Neural cell (in vitro differentiated cells): ENCODE measurements around the gene PDCD7. TPM values are rescaled to one million over a fixed set of nuclear protein-coding genes. Genes with fewer than 3 reads are reported as not detected.

Experiments
- H2AFZ ChIP-seq: fragments of 200-600, 300-800 bp; sonication (generic), shearing (Covaris generic); 2 replicates; pipeline ENCODE4 v1.6.0; 2014; ENCODE audit warnings: low read depth, mild to moderate bottlenecking, antibody characterized with exemption, low read length, moderate library complexity
- H3F3A ChIP-seq: fragments of 200-600 bp; shearing (Covaris generic); 2 replicates; pipeline ENCODE4 v1.6.1; 2016; ENCODE audit warnings: mild to moderate bottlenecking, moderate library complexity, mixed read lengths, antibody characterized with exemption, low read length; ENCODE audit not compliant: insufficient read depth, poor library complexity, severe bottlenecking
- H3K27ac ChIP-seq: fragments of 200-600, 300-800 bp; sonication (generic), shearing (Covaris generic); 2 replicates; pipeline ENCODE4 v1.5.1; 2014; ENCODE audit warnings: mild to moderate bottlenecking, low read length, moderate library complexity
- H3K27me3 ChIP-seq: fragments of 300-800, 200-600 bp; sonication (generic), shearing (Covaris generic); 2 replicates; pipeline ENCODE4 v1.6.0; 2014; ENCODE audit warnings: mild to moderate bottlenecking, low read depth, low read length, moderate library complexity; ENCODE audit not compliant: insufficient read depth
- H3K36me3 ChIP-seq: fragments of 300-800, 200-600 bp; sonication (generic), shearing (Covaris generic); 2 replicates; pipeline ENCODE4 v1.5.1; 2014; ENCODE audit warnings: mild to moderate bottlenecking, antibody characterized with exemption, low read length, moderate library complexity; ENCODE audit not compliant: insufficient read depth
- H3K4me2 ChIP-seq: fragments of 300-800, 200-600 bp; sonication (generic), shearing (Covaris generic); 2 replicates; pipeline ENCODE4 v1.6.0; 2014; ENCODE audit warnings: mild to moderate bottlenecking, low read length
- H3K4me3 ChIP-seq: fragments of 300-800, 200-600 bp; sonication (generic), shearing (Covaris generic); 2 replicates; pipeline ENCODE4 v1.5.1; 2014; ENCODE audit warnings: mild to moderate bottlenecking, low read length, moderate library complexity
- H3K79me2 ChIP-seq: fragments of 200-600 bp; shearing (Covaris generic); replicated peaks from 2 replicates; pipeline ENCODE4 v1.6.0; 2014; ENCODE audit warnings: mild to moderate bottlenecking, low read length, moderate library complexity; ENCODE audit not compliant: insufficient read depth
- H3K9ac ChIP-seq: fragments of 300-800, 200-600 bp; sonication (generic), shearing (Covaris generic); 2 replicates; pipeline ENCODE4 v1.6.1; 2016; ENCODE audit warnings: mild to moderate bottlenecking, low read length, mixed read lengths
- H3K9me2 ChIP-seq: fragments of 200-600 bp; shearing (Covaris generic); 2 replicates; pipeline ENCODE4 v1.6.1; 2016; ENCODE audit warnings: mild to moderate bottlenecking, low read length, mixed read lengths; ENCODE audit not compliant: insufficient read depth
- H3K9me3 ChIP-seq: fragments of 200-600, 300-800 bp; sonication (generic), shearing (Covaris generic); 2 replicates; pipeline ENCODE4 v1.6.1; 2016; ENCODE audit warnings: mild to moderate bottlenecking, mixed run types, low read length, moderate library complexity, mixed read lengths
- H4K20me1 ChIP-seq: fragments of 200-600 bp; shearing (Covaris generic); 2 replicates; pipeline ENCODE4 v1.6.1; 2016; ENCODE audit warnings: mild to moderate bottlenecking, mixed run types; ENCODE audit not compliant: insufficient read depth
- CTCF ChIP-seq: fragments of 450-650 bp; IDR thresholded peaks from 2 replicates; pipeline ENCODE4 v1.5.1; 2014; ENCODE audit warnings: antibody characterized with exemption, mild to moderate bottlenecking, moderate library complexity; ENCODE audit not compliant: poor library complexity, severe bottlenecking
- EP300 ChIP-seq: fragments of 450-650 bp; conservative IDR thresholded peaks from 2 replicates; pipeline ENCODE4 v1.6.1; 2014; ENCODE audit warnings: antibody characterized with exemption, mild to moderate bottlenecking, moderate library complexity; ENCODE audit not compliant: poor library complexity, severe bottlenecking
- EZH2 ChIP-seq: fragments of 200-600, 300-800 bp; shearing (Covaris generic), sonication (generic); IDR thresholded peaks from 2 replicates; pipeline ENCODE4 v1.6.1; 2014; ENCODE audit warnings: antibody characterized with exemption, low read length, borderline replicate concordance, mild to moderate bottlenecking; ENCODE audit not compliant: insufficient read depth, poor library complexity, severe bottlenecking
- MXI1 ChIP-seq: fragments of 450-650 bp; conservative IDR thresholded peaks from 2 replicates; pipeline ENCODE4 v1.6.1; 2014; ENCODE audit warnings: antibody characterized with exemption, mild to moderate bottlenecking; ENCODE audit not compliant: poor library complexity, severe bottlenecking
- POLR2AphosphoS5 ChIP-seq: IDR thresholded peaks from 2 replicates; pipeline ENCODE4 v1.6.1; 2012
- RAD21 ChIP-seq: fragments of 450-650 bp; conservative IDR thresholded peaks from 2 replicates; pipeline ENCODE4 v1.6.1; 2014; ENCODE audit warnings: antibody characterized with exemption, mild to moderate bottlenecking, moderate library complexity
- REST ChIP-seq: IDR thresholded peaks from 2 replicates; pipeline ENCODE4 v1.6.1; 2012; ENCODE audit warnings: borderline replicate concordance
- SMC3 ChIP-seq: fragments of 450-650 bp; conservative IDR thresholded peaks from 2 replicates; pipeline ENCODE4 v1.6.1; 2014; ENCODE audit warnings: antibody characterized with exemption, mild to moderate bottlenecking, moderate library complexity; ENCODE audit not compliant: poor library complexity
- TAF1 ChIP-seq: IDR thresholded peaks from 2 replicates; pipeline ENCODE4 v1.6.1; 2012; ENCODE audit warnings: low read depth
- polyA plus RNA-seq: library from polyadenylated mRNA; depleted of rRNA; stranded (reverse); fragments of >200 nt; gene quantifications from 2 replicates; pipeline ENCODE4 v1.2.3, GENCODE V29; 2014

The PDCD7 gene
- polyA plus RNA-seq, 1 donor from 2014 or later, result 46.8 TPM

- H3F3A ChIP-seq, result no peaks in the 10 kb centered on the region
- no peaks in the 10 kb centered on the region for H3K9me3 ChIP-seq
- no peaks in the 10 kb centered on the region for H3K79me2 ChIP-seq
- no peaks in the 10 kb centered on the region for H4K20me1 ChIP-seq
- TF ChIP-seq CTCF (no peak), EP300 (no peak), EZH2 (no peak), MXI1 (no peak), POLR2AphosphoS5 (no peak), RAD21 (no peak)
- no peak overlapping the region for H3K4me3 ChIP-seq
- H3K9ac ChIP-seq, result no peak overlapping the region
- H3K27ac ChIP-seq, result no peak overlapping the region
- H3K4me2 ChIP-seq, result no peak overlapping the region
- peaks cover 11% of the 10 kb centered on the region for H3K27me3 ChIP-seq
- no peak overlapping the region for H2AFZ ChIP-seq
- no peaks in the 10 kb centered on the region for H3K36me3 ChIP-seq
- H3K9me2 ChIP-seq, result no peaks in the 10 kb centered on the region
These were observed 49.0 kb downstream of the PDCD7 start for GRCh38 chr15:65084500-65085206.

GRCh38 chr15:65083262-65083701, 50.3 kb downstream of the PDCD7 start:
- Histone ChIP-seq H2AFZ (no peak overlapping the region), H3K79me2 (no peaks in the 10 kb centered on the region), H3K36me3 (no peaks in the 10 kb centered on the region), H3K9me3 (no peaks in the 10 kb centered on the region), H3K4me3 (no peak overlapping the region), H3F3A (no peaks in the 10 kb centered on the region), H3K9me2 (no peaks in the 10 kb centered on the region), H3K27ac (no peak overlapping the region), H3K9ac (no peak overlapping the region), H4K20me1 (no peaks in the 10 kb centered on the region), H3K27me3 (peaks cover 14% of the 10 kb centered on the region), H3K4me2 (no peak overlapping the region)
- TF ChIP-seq REST, result peak; percentile 72
- no peak for TF ChIP-seq POLR2AphosphoS5
- peak; percentile 60 for TF ChIP-seq RAD21
- peak; percentile 60 for TF ChIP-seq CTCF
- peak; percentile 58 for TF ChIP-seq SMC3
- no peak for TF ChIP-seq MXI1
- no peak for TF ChIP-seq TAF1
- TF ChIP-seq EZH2, result no peak
